Loucy (cell line): ENCODE results near the gene POLH.

Source experiments
- H2AFZ ChIP-seq: fragments of 200-600 bp; sonication (generic); 2 replicates; pipeline ENCODE4 v1.6.0; 2016; ENCODE audit warnings: antibody characterized with exemption, mild to moderate bottlenecking, low read length, moderate library complexity
- H3F3A ChIP-seq: fragments of 200-600 bp; 2 replicates; pipeline ENCODE4 v1.6.0; 2016; ENCODE audit warnings: antibody characterized with exemption, low read depth, mild to moderate bottlenecking
- H3K27me3 ChIP-seq: fragments of 200-600 bp; sonication (generic); 2 replicates; pipeline ENCODE4 v1.6.1; 2014; ENCODE audit warnings: low read length, mild to moderate bottlenecking; ENCODE audit not compliant: insufficient read depth, poor library complexity, severe bottlenecking
- H3K36me3 ChIP-seq: fragments of 200-600 bp; sonication (generic); 2 replicates; pipeline ENCODE4 v1.6.1; 2016; ENCODE audit warnings: low read length; ENCODE audit not compliant: insufficient read depth
- H3K4me1 ChIP-seq: fragments of 200-600 bp; sonication (generic); 2 replicates; pipeline ENCODE4 v1.5.1; 2014; ENCODE audit warnings: low read length, mild to moderate bottlenecking; ENCODE audit not compliant: insufficient read depth, poor library complexity, severe bottlenecking
- H3K4me2 ChIP-seq: fragments of 200-600 bp; sonication (generic); 2 replicates; pipeline ENCODE4 v1.6.0; 2014; ENCODE audit warnings: antibody characterized with exemption, low read length, low read depth, mild to moderate bottlenecking; ENCODE audit not compliant: poor library complexity, severe bottlenecking
- H3K4me3 ChIP-seq: fragments of 200-600 bp; sonication (generic); 2 replicates; pipeline ENCODE4 v1.5.1; 2014; ENCODE audit warnings: low read length, mild to moderate bottlenecking, mixed read lengths; ENCODE audit not compliant: poor library complexity, severe bottlenecking
- H3K79me2 ChIP-seq: fragments of 200-600 bp; sonication (generic); 2 replicates; pipeline ENCODE4 v1.6.1; 2014; ENCODE audit warnings: low read length; ENCODE audit not compliant: insufficient read depth
- H3K9ac ChIP-seq: fragments of 200-600 bp; sonication (generic); 2 replicates; pipeline ENCODE4 v1.6.0; 2014; ENCODE audit warnings: mild to moderate bottlenecking, low read depth, low read length, moderate library complexity; ENCODE audit not compliant: poor library complexity, severe bottlenecking
- H3K9me2 ChIP-seq: fragments of 200-600 bp; sonication (generic); replicated peaks from 2 replicates; pipeline ENCODE4 v1.6.1; 2016; ENCODE audit warnings: low read depth, low read length, mixed read lengths
- H3K9me3 ChIP-seq: fragments of 200-600 bp; sonication (generic); 2 replicates; pipeline ENCODE4 v1.6.1; 2014; ENCODE audit warnings: mild to moderate bottlenecking, antibody characterized with exemption, low read length, low read depth; ENCODE audit not compliant: insufficient read depth
- H4K20me1 ChIP-seq: fragments of 200-600 bp; sonication (generic); 2 replicates; pipeline ENCODE4 v1.6.0; 2014; ENCODE audit warnings: antibody characterized with exemption, low read length, mild to moderate bottlenecking; ENCODE audit not compliant: insufficient read depth, poor library complexity, severe bottlenecking
- CTCF ChIP-seq: fragments of 200-600 bp; sonication (generic); conservative IDR thresholded peaks from 2 replicates; pipeline ENCODE4 v1.5.1; 2014; ENCODE audit warnings: mild to moderate bottlenecking, antibody characterized with exemption, low read length
- EZH2phosphoT487 ChIP-seq: fragments of 200-600 bp; IDR thresholded peaks from 2 replicates; pipeline ENCODE4 v1.6.1; 2018; ENCODE audit warnings: antibody characterized with exemption, mild to moderate bottlenecking, moderate library complexity, borderline replicate concordance

The POLH gene

GRCh38 chr6:43606019-43606418, 30.0 kb downstream of the POLH start:
- no peak for TF ChIP-seq CTCF
- TF ChIP-seq EZH2phosphoT487: no peak
- H3K4me3 ChIP-seq: no peak overlapping the region
- no peaks in the 10 kb centered on the region for H3K9me2 ChIP-seq
- no peaks in the 10 kb centered on the region for H3K4me1 ChIP-seq
- no peak overlapping the region for H3K4me2 ChIP-seq
- H3K27me3 ChIP-seq: no peaks in the 10 kb centered on the region
- no peaks in the 10 kb centered on the region for H3K9me3 ChIP-seq
- no peak overlapping the region for H3K9ac ChIP-seq
- no peaks in the 10 kb centered on the region for H4K20me1 ChIP-seq
- H3K79me2 ChIP-seq: no peaks in the 10 kb centered on the region
- no peaks in the 10 kb centered on the region for H3F3A ChIP-seq
- H3K36me3 ChIP-seq: peaks cover 72% of the 10 kb centered on the region
- no peak overlapping the region for H2AFZ ChIP-seq

- no peaks in the 10 kb centered on the region for H3K4me1 ChIP-seq
- no peaks in the 10 kb centered on the region for H3K9me3 ChIP-seq
- H3K27me3 ChIP-seq: no peaks in the 10 kb centered on the region
- no peaks in the 10 kb centered on the region for H4K20me1 ChIP-seq
- H3K4me3 ChIP-seq: no peak overlapping the region
- H2AFZ ChIP-seq: no peak overlapping the region
- no peak for TF ChIP-seq EZH2phosphoT487
- peak; percentile 92 for TF ChIP-seq CTCF
- no peak overlapping the region for H3K9ac ChIP-seq
- H3K36me3 ChIP-seq: peaks cover 67% of the 10 kb centered on the region
- no peaks in the 10 kb centered on the region for H3K79me2 ChIP-seq
- H3K4me2 ChIP-seq: no peak overlapping the region
- no peaks in the 10 kb centered on the region for H3F3A ChIP-seq
- H3K9me2 ChIP-seq: no peaks in the 10 kb centered on the region
Measured at GRCh38 chr6:43608310-43608763, 32.4 kb downstream of the POLH start.

- no peaks in the 10 kb centered on the region for H3F3A ChIP-seq
- H3K36me3 ChIP-seq: peaks cover 67% of the 10 kb centered on the region
- H3K4me3 ChIP-seq: no peak overlapping the region
- no peaks in the 10 kb centered on the region for H3K27me3 ChIP-seq
- TF ChIP-seq CTCF: no peak
- TF ChIP-seq EZH2phosphoT487: no peak
- no peaks in the 10 kb centered on the region for H3K9me2 ChIP-seq
- no peak overlapping the region for H3K9ac ChIP-seq
- H3K79me2 ChIP-seq: no peaks in the 10 kb centered on the region
- H3K4me2 ChIP-seq: no peak overlapping the region
- H4K20me1 ChIP-seq: no peaks in the 10 kb centered on the region
- H3K9me3 ChIP-seq: no peaks in the 10 kb centered on the region
- H2AFZ ChIP-seq: no peak overlapping the region
- no peaks in the 10 kb centered on the region for H3K4me1 ChIP-seq
Measured at GRCh38 chr6:43608807-43609206, 32.8 kb downstream of the POLH start.
